ENCODE measurements around the gene CKB.

The CKB gene

GRCh38 chr14:103528587-103529382, 6.2 kb upstream of the CKB start, which contains the start of gene TRMT61A:
Gene TRMT61A, plus strand, starts transcription at chr14:103529196. Its CDS starts 783 bp downstream, at chr14:103529979.
- ATAC-seq = peak; percentile 86
- no peak for TF ChIP-seq ZNF70 (CRISPR knock-in tag; IDR thresholded peaks at IDR 0.05)
- no peak for TF ChIP-seq PPARA (CRISPR knock-in tag; IDR thresholded peaks at IDR 0.05; ENCODE audit: borderline replicate concordance)
- TF ChIP-seq CSRNP3 (CRISPR knock-in tag; IDR thresholded peaks at IDR 0.05) = no peak
- TF ChIP-seq TOX (CRISPR knock-in tag; IDR thresholded peaks at IDR 0.05; ENCODE audit: borderline replicate concordance) = no peak
- TF ChIP-seq POU6F1 (CRISPR knock-in tag; IDR thresholded peaks at IDR 0.05; ENCODE audit: borderline replicate concordance, low read depth) = no peak
- no peak for TF ChIP-seq SNAI2 (CRISPR knock-in tag; IDR thresholded peaks at IDR 0.05)
- no peak for TF ChIP-seq PATZ1 (CRISPR knock-in tag; IDR thresholded peaks at IDR 0.05; ENCODE audit: borderline replicate concordance)
- TF ChIP-seq CREB5 (CRISPR knock-in tag; IDR thresholded peaks at IDR 0.05; ENCODE audit: low read depth) = no peak
- TF ChIP-seq TCF4 (CRISPR knock-in tag; IDR thresholded peaks at IDR 0.05; ENCODE audit: borderline replicate concordance) = no peak
- TF ChIP-seq ZFP30 (CRISPR knock-in tag; IDR thresholded peaks at IDR 0.05) = no peak
- TF ChIP-seq OSR1 (CRISPR knock-in tag; IDR thresholded peaks at IDR 0.05) = no peak
- no peak for TF ChIP-seq RARB (CRISPR knock-in tag; IDR thresholded peaks at IDR 0.05)
- no peak for TF ChIP-seq ZFP3 (CRISPR knock-in tag; IDR thresholded peaks at IDR 0.05)
- no peak for TF ChIP-seq ISL1 (CRISPR knock-in tag; IDR thresholded peaks at IDR 0.05)
- TF ChIP-seq ZNF565 (CRISPR knock-in tag; conservative IDR thresholded peaks at IDR 0.05; ENCODE audit: low read depth) = no peak
- TF ChIP-seq BACH2 (CRISPR knock-in tag; IDR thresholded peaks at IDR 0.05; ENCODE audit: borderline replicate concordance) = no peak
- no peak for TF ChIP-seq ZC3H10 (CRISPR knock-in tag; IDR thresholded peaks at IDR 0.05)

- no peak for TF ChIP-seq CREB5 (CRISPR knock-in tag; IDR thresholded peaks at IDR 0.05; ENCODE audit: low read depth)
- TF ChIP-seq ZNF8 (CRISPR knock-in tag; IDR thresholded peaks at IDR 0.05) = no peak
- TF ChIP-seq ZC3H10 (CRISPR knock-in tag; IDR thresholded peaks at IDR 0.05) = no peak
- no peak for TF ChIP-seq ZFP3 (CRISPR knock-in tag; IDR thresholded peaks at IDR 0.05)
- no peak for TF ChIP-seq ESRRG (CRISPR knock-in tag; IDR thresholded peaks at IDR 0.05)
- peak; percentile 6; the same call in 1 of the 3 replicates for ATAC-seq
Measured at GRCh38 chr14:103528146-103528586, 5.5 kb upstream of the CKB start.

- ATAC-seq = no peak
- TF ChIP-seq CREB5 (CRISPR knock-in tag; IDR thresholded peaks at IDR 0.05; ENCODE audit: low read depth) (no peak), ARNTL (CRISPR knock-in tag; IDR thresholded peaks at IDR 0.05; ENCODE audit: borderline replicate concordance, low read depth) (no peak), RARB (CRISPR knock-in tag; IDR thresholded peaks at IDR 0.05) (no peak), CSRNP3 (CRISPR knock-in tag; IDR thresholded peaks at IDR 0.05) (no peak), PATZ1 (CRISPR knock-in tag; IDR thresholded peaks at IDR 0.05; ENCODE audit: borderline replicate concordance) (no peak), OSR1 (CRISPR knock-in tag; IDR thresholded peaks at IDR 0.05) (no peak), ISL1 (CRISPR knock-in tag; IDR thresholded peaks at IDR 0.05) (no peak), ZFP30 (CRISPR knock-in tag; IDR thresholded peaks at IDR 0.05) (no peak), POU6F1 (CRISPR knock-in tag; IDR thresholded peaks at IDR 0.05; ENCODE audit: borderline replicate concordance, low read depth) (no peak), ZFP3 (CRISPR knock-in tag; IDR thresholded peaks at IDR 0.05) (no peak)
Measured at GRCh38 chr14:103527408-103528145, 4.9 kb upstream of the CKB start.

Measured in SK-N-SH treated with all-trans-retinoic acid at 6 μM for 48 hours (cell line).